ENCODE measurements around the gene OR52K1. TPM values are rescaled to one million over a fixed set of nuclear protein-coding genes. Genes with fewer than 3 reads are reported as not detected.

The OR52K1 gene
- not detected in 2 replicates for total RNA-seq

GRCh38 chr11:4482445-4482844 lies at the start of gene OR52K1:
OR52K1 (plus strand) TSS chr11:4482646; CDS start chr11:4488901, 6,255 bp downstream.

DNA sequence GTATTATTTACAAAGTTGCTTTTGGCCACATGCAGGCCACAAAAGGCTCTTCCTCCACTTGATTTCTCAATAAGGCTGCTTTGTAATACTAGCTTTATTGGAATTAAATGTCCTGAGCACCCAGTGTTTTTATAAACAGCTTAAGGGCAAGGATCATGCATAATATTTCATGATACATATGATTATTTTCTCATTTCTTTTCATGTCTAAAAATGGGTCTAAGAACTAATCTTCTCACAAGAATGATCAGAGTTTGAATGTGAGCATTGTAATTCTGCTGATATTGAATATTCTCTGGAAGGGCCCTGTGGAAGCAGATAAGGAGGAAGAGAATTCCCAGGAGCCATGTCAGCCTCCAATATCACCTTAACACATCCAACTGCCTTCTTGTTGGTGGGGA lies 33.5 kb upstream of the OR52K1 start, which contains the start of gene OR52K2:
Gene OR52K2, plus strand, starts transcription at position 301 of the 400 bp plus-strand sequence. Its CDS starts 45 bp downstream, at position 346.

Other genes with a start within 250 kb of the OR52K1 start
- not detected in 2 replicates for gene OR52B4, start 114.3 kb upstream of the OR52K1 start, total RNA-seq
- 10.2 and 13.8 TPM in 2 replicates for gene TRIM21, start 88.9 kb upstream of the OR52K1 start, total RNA-seq
- not detected in 2 replicates for gene OR52K2, start 33.4 kb upstream of the OR52K1 start, total RNA-seq
- gene OR52M1, start 62.5 kb downstream of the OR52K1 start, total RNA-seq: not detected in 2 replicates
- not detected in 2 replicates for gene OR52I2, start 99.1 kb downstream of the OR52K1 start, total RNA-seq
- gene OR52I1, start 111.4 kb downstream of the OR52K1 start, total RNA-seq: not detected in 2 replicates
- gene TRIM68, start 125.6 kb downstream of the OR52K1 start, total RNA-seq: 4.1 and 6.7 TPM in 2 replicates
- gene OR51D1, start 154.8 kb downstream of the OR52K1 start, total RNA-seq: not detected in 2 replicates
- gene OR51E1, start 161.3 kb downstream of the OR52K1 start, total RNA-seq: not detected in 2 replicates
- gene OR51E2, start 215.2 kb downstream of the OR52K1 start, total RNA-seq: not detected in 2 replicates
- not detected in 2 replicates for gene MMP26, start 222.1 kb downstream of the OR52K1 start, total RNA-seq